ENCODE data around the gene DNMBP.

DNA sequence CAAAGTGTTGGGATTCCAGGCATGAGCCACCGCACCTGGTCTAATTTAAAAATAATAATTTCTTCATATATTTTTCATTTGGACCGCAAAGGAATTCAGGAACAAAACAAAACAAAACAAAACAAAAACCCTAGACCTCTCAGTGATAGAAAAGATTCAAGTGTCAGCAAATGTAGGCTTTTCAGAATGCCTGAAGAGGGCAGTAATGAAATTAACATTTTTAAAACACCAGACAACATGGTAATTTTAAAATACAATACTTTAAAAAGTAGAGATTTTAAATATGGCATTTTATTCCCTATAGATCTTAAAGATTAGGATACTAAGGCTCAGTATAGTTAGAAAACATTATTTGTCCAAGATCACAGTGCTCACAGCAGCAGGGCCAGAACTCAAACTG lies 36.6 kb downstream of the DNMBP start:
- TF ChIP-seq, protein P1, sequence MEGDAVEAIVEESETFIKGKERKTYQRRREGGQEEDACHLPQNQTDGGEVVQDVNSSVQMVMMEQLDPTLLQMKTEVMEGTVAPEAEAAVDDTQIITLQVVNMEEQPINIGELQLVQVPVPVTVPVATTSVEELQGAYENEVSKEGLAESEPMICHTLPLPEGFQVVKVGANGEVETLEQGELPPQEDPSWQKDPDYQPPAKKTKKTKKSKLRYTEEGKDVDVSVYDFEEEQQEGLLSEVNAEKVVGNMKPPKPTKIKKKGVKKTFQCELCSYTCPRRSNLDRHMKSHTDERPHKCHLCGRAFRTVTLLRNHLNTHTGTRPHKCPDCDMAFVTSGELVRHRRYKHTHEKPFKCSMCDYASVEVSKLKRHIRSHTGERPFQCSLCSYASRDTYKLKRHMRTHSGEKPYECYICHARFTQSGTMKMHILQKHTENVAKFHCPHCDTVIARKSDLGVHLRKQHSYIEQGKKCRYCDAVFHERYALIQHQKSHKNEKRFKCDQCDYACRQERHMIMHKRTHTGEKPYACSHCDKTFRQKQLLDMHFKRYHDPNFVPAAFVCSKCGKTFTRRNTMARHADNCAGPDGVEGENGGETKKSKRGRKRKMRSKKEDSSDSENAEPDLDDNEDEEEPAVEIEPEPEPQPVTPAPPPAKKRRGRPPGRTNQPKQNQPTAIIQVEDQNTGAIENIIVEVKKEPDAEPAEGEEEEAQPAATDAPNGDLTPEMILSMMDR (IDR thresholded peaks at IDR 0.05; ENCODE audit: insufficient read depth, low read length), result no peak
- TF ChIP-seq, protein P2, sequence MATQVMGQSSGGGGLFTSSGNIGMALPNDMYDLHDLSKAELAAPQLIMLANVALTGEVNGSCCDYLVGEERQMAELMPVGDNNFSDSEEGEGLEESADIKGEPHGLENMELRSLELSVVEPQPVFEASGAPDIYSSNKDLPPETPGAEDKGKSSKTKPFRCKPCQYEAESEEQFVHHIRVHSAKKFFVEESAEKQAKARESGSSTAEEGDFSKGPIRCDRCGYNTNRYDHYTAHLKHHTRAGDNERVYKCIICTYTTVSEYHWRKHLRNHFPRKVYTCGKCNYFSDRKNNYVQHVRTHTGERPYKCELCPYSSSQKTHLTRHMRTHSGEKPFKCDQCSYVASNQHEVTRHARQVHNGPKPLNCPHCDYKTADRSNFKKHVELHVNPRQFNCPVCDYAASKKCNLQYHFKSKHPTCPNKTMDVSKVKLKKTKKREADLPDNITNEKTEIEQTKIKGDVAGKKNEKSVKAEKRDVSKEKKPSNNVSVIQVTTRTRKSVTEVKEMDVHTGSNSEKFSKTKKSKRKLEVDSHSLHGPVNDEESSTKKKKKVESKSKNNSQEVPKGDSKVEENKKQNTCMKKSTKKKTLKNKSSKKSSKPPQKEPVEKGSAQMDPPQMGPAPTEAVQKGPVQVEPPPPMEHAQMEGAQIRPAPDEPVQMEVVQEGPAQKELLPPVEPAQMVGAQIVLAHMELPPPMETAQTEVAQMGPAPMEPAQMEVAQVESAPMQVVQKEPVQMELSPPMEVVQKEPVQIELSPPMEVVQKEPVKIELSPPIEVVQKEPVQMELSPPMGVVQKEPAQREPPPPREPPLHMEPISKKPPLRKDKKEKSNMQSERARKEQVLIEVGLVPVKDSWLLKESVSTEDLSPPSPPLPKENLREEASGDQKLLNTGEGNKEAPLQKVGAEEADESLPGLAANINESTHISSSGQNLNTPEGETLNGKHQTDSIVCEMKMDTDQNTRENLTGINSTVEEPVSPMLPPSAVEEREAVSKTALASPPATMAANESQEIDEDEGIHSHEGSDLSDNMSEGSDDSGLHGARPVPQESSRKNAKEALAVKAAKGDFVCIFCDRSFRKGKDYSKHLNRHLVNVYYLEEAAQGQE (IDR thresholded peaks at IDR 0.05; ENCODE audit: insufficient replicate concordance, low read depth), result no peak

Data from HL-60 (cell line).